H1 (cell line): Measurements from ENCODE around the gene TTYH2. TPM values are rescaled to one million over a fixed set of nuclear protein-coding genes. Genes with fewer than 3 reads are reported as not detected.

Experiments used
- BRCA1 ChIP-seq: IDR thresholded peaks from 2 replicates; pipeline ENCODE4 v1.6.1; 2012; ENCODE audit warnings: low read depth, low read length, improper control_type of control experiment
- CHD7 ChIP-seq: fragments of 300-600 bp; sonication (generic); IDR thresholded peaks from 2 replicates; pipeline ENCODE4 v1.7.1; 2012; ENCODE audit warnings: low read length, moderate library complexity, mild to moderate bottlenecking, inconsistent platforms; ENCODE audit not compliant: insufficient replicate concordance
- RNF2 ChIP-seq: fragments of 200-900, 300-1000 bp; sonication (generic); IDR thresholded peaks from 2 replicates; pipeline ENCODE4 v1.7.1; 2016; ENCODE audit warnings: borderline replicate concordance, low read depth, mild to moderate bottlenecking, antibody characterized with exemption, low read length; ENCODE audit not compliant: poor library complexity, severe bottlenecking; ENCODE audit errors: missing control alignments
- polyA plus RNA-seq, 7 experiments: library from polyadenylated mRNA; depleted of rRNA in 3 of 7; stranded (reverse) in 5 of 7; unstranded in 2 of 7; fragments of >200 nt in 5 of 7; fragments of 200-250 nt in 2 of 7; gene quantifications; 1 replicate in 5 of 7; 2 replicates in 1 of 7; 4 replicates in 1 of 7; pipeline versions ENCODE4 v1.2.1 to v1.2.3, GENCODE V29; 2011 to 2013; ENCODE audit warnings: missing spikeins in 2 of 7, mixed read lengths in 2 of 7
- total RNA-seq: library from RNA; stranded (reverse); fragmentation: NEBNext Ultra II Directional; extraction: Animal tissue kit (Norgen Biotek cat#: 25700); gene quantifications from 2 replicates; pipeline ENCODE4 v1.2.1, GENCODE V29; 2021

The TTYH2 gene
- total and polyA plus RNA-seq, 2 of the 8 experiments (the other 6 are each of a cell fraction or from before 2014, with no cell fraction given): 3.2 to 9.2 TPM

- no peak for TF ChIP-seq RNF2
- TF ChIP-seq CHD7: no peak
- TF ChIP-seq BRCA1: no peak
These were observed 31.9 kb downstream of the TTYH2 start (continued) for GRCh38 chr17:74245145-74245831.
